ENCODE measurements around the gene DOP1A.

The DOP1A gene

DNA sequence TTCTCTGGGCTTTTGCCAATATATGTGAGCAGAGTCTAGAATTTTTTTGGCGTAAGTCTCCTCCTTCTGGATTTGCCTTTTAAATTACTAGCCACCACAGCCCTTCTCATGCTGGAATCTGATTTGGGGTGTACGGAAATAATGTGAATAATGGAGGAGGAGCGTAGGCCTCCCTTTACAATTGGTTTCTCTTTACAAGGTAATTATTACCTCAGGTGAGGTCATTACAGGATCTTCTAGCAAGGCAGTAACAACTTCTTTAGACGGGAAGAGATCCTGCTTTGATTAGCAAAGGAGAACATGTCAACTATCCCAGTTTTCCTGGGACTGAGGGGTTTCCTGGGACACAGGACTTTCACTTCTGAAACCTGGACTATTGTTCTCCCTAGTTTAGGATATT, 134.6 kb downstream of the DOP1A start:
- no peak for ATAC-seq

DNA sequence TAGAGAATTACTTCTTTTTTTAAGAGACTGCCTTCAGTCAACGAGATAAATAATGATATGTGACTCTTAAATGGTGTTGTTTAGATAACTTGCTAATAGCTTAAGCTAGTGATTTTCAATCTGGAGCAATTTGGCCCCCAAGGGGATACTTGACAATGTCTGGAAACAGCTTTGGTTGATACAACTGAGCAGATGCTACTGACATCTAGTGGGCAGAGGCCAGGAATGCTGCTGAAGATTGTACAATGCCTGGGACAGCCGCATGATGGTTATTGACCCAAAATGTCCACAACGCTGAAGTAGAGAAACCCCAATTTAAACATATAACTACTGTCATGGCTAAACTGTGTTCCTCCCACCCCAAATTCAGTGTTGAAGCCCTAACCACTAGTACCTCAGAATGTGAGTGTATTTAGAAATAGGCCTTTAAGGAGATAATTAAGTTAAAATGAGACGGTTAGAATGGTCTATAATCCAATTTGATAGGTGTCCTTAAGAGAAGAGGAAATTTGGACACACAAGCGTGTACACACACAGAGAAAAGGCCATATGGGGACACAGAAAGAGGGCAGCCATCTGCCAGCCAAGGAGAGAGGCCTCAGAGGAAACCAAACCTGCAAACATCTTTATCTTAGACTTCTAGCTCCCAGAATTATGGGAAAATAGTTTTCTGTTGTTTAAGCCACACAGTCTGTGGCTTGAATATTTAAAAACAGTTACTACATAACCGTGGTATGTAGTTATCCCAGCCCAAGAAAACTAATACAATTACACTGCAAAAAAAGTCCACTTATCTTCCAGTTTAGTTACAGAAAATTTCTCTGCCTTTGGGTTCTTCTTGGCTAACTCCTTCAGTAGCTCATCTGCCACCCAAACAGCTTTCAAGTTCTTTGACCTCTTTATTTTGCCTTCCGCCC, 147.9 kb downstream of the DOP1A start:
- ATAC-seq = peak; percentile 88

DNA sequence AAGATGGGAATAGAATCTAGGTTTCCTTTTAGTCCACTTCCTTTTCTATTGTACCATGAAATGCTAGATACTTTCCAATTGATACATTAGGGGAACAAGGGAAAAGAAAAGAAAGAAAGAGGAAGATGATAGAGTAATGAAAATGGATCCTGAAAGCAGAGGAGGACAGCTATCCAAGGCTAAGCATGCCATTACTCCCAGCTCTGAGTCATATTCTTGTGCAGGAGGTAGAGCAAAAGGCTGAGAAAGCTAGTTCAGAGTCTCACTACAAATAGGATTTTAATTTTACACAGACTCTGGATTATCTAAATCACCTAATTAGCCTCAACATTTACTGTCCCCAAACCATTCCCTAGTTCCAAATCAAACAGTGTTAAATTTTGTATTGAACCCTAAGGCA, 149.3 kb downstream of the DOP1A start:
- ATAC-seq = no peak
